T-cell (primary cell): ENCODE results near the gene SPAM1. TPM values are rescaled to one million over a fixed set of nuclear protein-coding genes. Genes with fewer than 3 reads are reported as not detected.

Experiments used
- ATAC-seq, 4 experiments: fragments of 200-7000 bp in 3 of 4; fragments of 150-1000 bp in 1 of 4; cut with Tn5 transposase; replicated peaks in 1 of 4; 1 replicate in 3 of 4; 2 replicates in 1 of 4; pipeline ENCODE4 v1.10.0; 2021; ENCODE audit warnings: moderate library complexity in 3 of 4, mild to moderate bottlenecking in 2 of 4, moderate number of reproducible peaks in 1 of 4
- CTCF ChIA-PET, 2 donors: fragments of 300-600 bp; sonication (Branson Sonifier 250); formaldehyde crosslinking; loops; one replicate each; lab custom pipeline; 2022; ENCODE audit warnings: antibody characterized with exemption in 2 of 2; lab: Charles Lee
- POLR2A ChIA-PET, 2 donors: fragments of 300-600 bp; sonication (Branson Sonifier 250); formaldehyde crosslinking; loops; one replicate each; lab custom pipeline; 2022; ENCODE audit warnings: antibody characterized with exemption in 2 of 2; lab: Charles Lee
- DNase-seq, 35 experiments: peaks; one replicate each; pipeline versions ENCODE4 v3.0.0 to v3.0.0-alpha.2; 2013 to 2023
- H3K27ac ChIP-seq: one replicate; pipeline ENCODE4 v1.5.1; 2013; ENCODE audit warnings: low read length
- H3K27me3 ChIP-seq, 2 experiments: replicated peaks in 1 of 2; 1 replicate in 1 of 2; 2 replicates in 1 of 2; pipeline versions ENCODE4 v1.6.1 to v1.7.0; 2013; ENCODE audit warnings: low read length in 1 of 2, mixed read lengths in 1 of 2; ENCODE audit not compliant: control insufficient read depth in 2 of 2, insufficient read depth in 2 of 2; ENCODE audit errors: extremely low read depth in 1 of 2
- H3K36me3 ChIP-seq, 2 donors: 1 replicate in 1 of 2; 2 replicates in 1 of 2; pipeline versions ENCODE4 v1.6.1 to v1.7.0; 2013; ENCODE audit warnings: low read length in 1 of 2; ENCODE audit not compliant: control insufficient read depth in 2 of 2, insufficient read depth in 1 of 2; ENCODE audit errors: extremely low read depth in 1 of 2
- H3K4me1 ChIP-seq, 2 experiments: 1 replicate in 1 of 2; 2 replicates in 1 of 2; pipeline versions ENCODE4 v1.6.1 to v1.7.0; 2013; ENCODE audit warnings: low read length in 2 of 2, mixed read lengths in 1 of 2; ENCODE audit not compliant: insufficient read depth in 2 of 2, control insufficient read depth in 1 of 2; ENCODE audit errors: extremely low read depth in 1 of 2
- H3K4me3 ChIP-seq, 2 donors: 1 replicate in 1 of 2; 2 replicates in 1 of 2; pipeline versions ENCODE4 v1.5.1 to v1.7.0; 2013; ENCODE audit warnings: mild to moderate bottlenecking in 2 of 2, low read length in 1 of 2, moderate library complexity in 1 of 2; ENCODE audit not compliant: control insufficient read depth in 1 of 2; ENCODE audit errors: extremely low read depth in 1 of 2
- H3K9me3 ChIP-seq: 2 replicates; pipeline ENCODE4 v1.7.0; 2013
- H3K27ac Mint-ChIP-seq, 2 donors: one replicate each; pipeline ENCODE4 v1.8.0; 2020 to 2021; ENCODE audit warnings: mild to moderate bottlenecking in 2 of 2, mixed read lengths in 2 of 2
- H3K27me3 Mint-ChIP-seq, 2 donors: one replicate each; pipeline ENCODE4 v1.8.0; 2021 to 2022; ENCODE audit warnings: mixed read lengths in 2 of 2
- H3K36me3 Mint-ChIP-seq: one replicate; pipeline ENCODE4 v1.8.0; 2021; ENCODE audit warnings: mixed read lengths
- H3K4me1 Mint-ChIP-seq, 3 donors: one replicate each; pipeline ENCODE4 v1.8.0; 2020 to 2022; ENCODE audit warnings: mixed read lengths in 3 of 3, mild to moderate bottlenecking in 1 of 3
- H3K4me3 Mint-ChIP-seq, 3 donors: one replicate each; pipeline ENCODE4 v1.8.0; 2020 to 2022; ENCODE audit warnings: mild to moderate bottlenecking in 3 of 3, mixed read lengths in 3 of 3, moderate library complexity in 3 of 3
- H3K9me3 Mint-ChIP-seq, 3 donors: one replicate each; pipeline ENCODE4 v1.8.0; 2020 to 2022; ENCODE audit warnings: mixed read lengths in 3 of 3
- WGBS: methylation state at CpG from one replicate; pipeline ENCODE4 v1.1.5; 2013; ENCODE audit warnings: missing lambda C conversion rate; ENCODE audit not compliant: insufficient coverage; 5-methylcytosine and 5-hydroxymethylcytosine counted together
- total RNA-seq, 35 experiments: library from RNA in 6 of 35; stranded (reverse) in 6 of 35; fragments of 120-200 nt in 1 of 35; gene quantifications; one replicate each; pipeline versions ENCODE4 v1.2.1 to v1.2.4 and lab custom pipeline; 2013 to 2026

SPAM1 gene
- total RNA-seq, 5 donors from 2014 or later (not counting 1 experiment from before 2014, with no cell fraction given): not detected

- Mint-ChIP-seq H3K36me3 (no peaks in the 10 kb centered on the region), H3K27me3 (peaks cover 2 to 9% of the 10 kb centered on the region in 2 donors), H3K4me3 (no peak overlapping the region), H3K27ac (no peak overlapping the region), H3K4me1 (no peaks in the 10 kb centered on the region), H3K9me3 (peaks cover 0 to 1% (median 0%) of the 10 kb centered on the region in 3 donors)
- ChIA-PET CTCF (no interaction called here), POLR2A (no interaction called here)
- DNase-seq: no peak
- H3K36me3 ChIP-seq: no peaks in the 10 kb centered on the region
- no peak overlapping the region for H3K27ac ChIP-seq
- no peak for ATAC-seq
- no peaks in the 10 kb centered on the region for H3K27me3 ChIP-seq
- H3K4me3 ChIP-seq: no peak overlapping the region
- no peaks in the 10 kb centered on the region for H3K4me1 ChIP-seq
- H3K9me3 ChIP-seq: no peaks in the 10 kb centered on the region
Observed at GRCh38 chr7:123929107-123929506, 4.1 kb downstream of the SPAM1 start.

GRCh38 chr7:123929655-123930054, 4.6 kb downstream of the SPAM1 start:
- ChIA-PET CTCF (no interaction called here), POLR2A (no interaction called here)
- DNase-seq (no peak), ATAC-seq (no peak)
- H3K27me3 Mint-ChIP-seq: peaks cover 1 to 7% of the 10 kb centered on the region in 2 donors
- H3K36me3 Mint-ChIP-seq: no peaks in the 10 kb centered on the region
- peaks cover 0 to 6% (median 0%) of the 10 kb centered on the region in 3 donors for H3K9me3 Mint-ChIP-seq
- Histone ChIP-seq H3K27ac (no peak overlapping the region), H3K27me3 (no peaks in the 10 kb centered on the region), H3K36me3 (no peaks in the 10 kb centered on the region), H3K9me3 (no peaks in the 10 kb centered on the region), H3K4me1 (no peaks in the 10 kb centered on the region), H3K4me3 (no peak overlapping the region)
- H3K4me1 Mint-ChIP-seq: no peaks in the 10 kb centered on the region
- no peak overlapping the region for H3K27ac Mint-ChIP-seq
- H3K4me3 Mint-ChIP-seq: no peak overlapping the region
- 36% methylated on average over 1 of the region's 2 CpGs for WGBS

GRCh38 chr7:123935436-123936381, 10.7 kb downstream of the SPAM1 start:
- Mint-ChIP-seq H3K9me3 (peaks cover 5 to 12% (median 5%) of the 10 kb centered on the region in 3 donors), H3K27me3 (peaks cover 0 to 5% of the 10 kb centered on the region in 2 donors)
- POLR2A ChIA-PET: no interaction called here

GRCh38 chr7:123936388-123936787, 11.3 kb downstream of the SPAM1 start:
- H3K4me3 ChIP-seq: no peak overlapping the region
- ATAC-seq (no peak), DNase-seq (no peak)
- H3K27me3 ChIP-seq: no peaks in the 10 kb centered on the region
- WGBS: no CpG with 5 or more reads among the region's 2 CpGs
- H3K9me3 Mint-ChIP-seq: peaks cover 5 to 12% (median 5%) of the 10 kb centered on the region in 3 donors
- no peak overlapping the region for H3K27ac Mint-ChIP-seq
- H3K36me3 ChIP-seq: no peaks in the 10 kb centered on the region
- ChIA-PET CTCF (no interaction called here), POLR2A (no interaction called here)
- no peak overlapping the region for H3K27ac ChIP-seq
- H3K4me3 Mint-ChIP-seq: no peak overlapping the region
- H3K4me1 Mint-ChIP-seq: no peaks in the 10 kb centered on the region
- no peaks in the 10 kb centered on the region for H3K9me3 ChIP-seq
- peaks cover 2 to 9% of the 10 kb centered on the region in 2 donors for H3K27me3 Mint-ChIP-seq
- H3K4me1 ChIP-seq: no peaks in the 10 kb centered on the region
- H3K36me3 Mint-ChIP-seq: no peaks in the 10 kb centered on the region

More at GRCh38 chr7:123935436-123936381, 10.7 kb downstream of the SPAM1 start:
- H3K4me3 Mint-ChIP-seq: no peak overlapping the region
- Histone ChIP-seq H3K4me3 (no peak overlapping the region), H3K9me3 (no peaks in the 10 kb centered on the region), H3K36me3 (no peaks in the 10 kb centered on the region), H3K4me1 (no peaks in the 10 kb centered on the region), H3K27ac (no peak overlapping the region), H3K27me3 (no peaks in the 10 kb centered on the region)
- DNase-seq (no peak), ATAC-seq (no peak)
- H3K27ac Mint-ChIP-seq: no peak overlapping the region
- no peaks in the 10 kb centered on the region for H3K4me1 Mint-ChIP-seq
- no CpG with 5 or more reads among the region's 1 CpG for WGBS
- H3K36me3 Mint-ChIP-seq: no peaks in the 10 kb centered on the region
- CTCF ChIA-PET: no interaction called here

GRCh38 chr7:123939784-123940183, 14.7 kb downstream of the SPAM1 start:
- ChIA-PET CTCF (no interaction called here), POLR2A (interaction anchor here in 1 of 2 donors (0.7 kb wide), 1 partner anchor 24 kb away, joined by 3 read pairs; no protein-coding TSS in a partner anchor)
- Histone ChIP-seq H3K9me3 (no peaks in the 10 kb centered on the region), H3K27me3 (no peaks in the 10 kb centered on the region), H3K27ac (no peak overlapping the region), H3K36me3 (no peaks in the 10 kb centered on the region), H3K4me1 (no peaks in the 10 kb centered on the region), H3K4me3 (no peak overlapping the region)
- Mint-ChIP-seq H3K4me3 (no peak overlapping the region), H3K9me3 (peaks cover 5 to 6% (median 5%) of the 10 kb centered on the region in 3 donors), H3K4me1 (no peaks in the 10 kb centered on the region), H3K36me3 (no peaks in the 10 kb centered on the region), H3K27me3 (peaks cover 2 to 10% of the 10 kb centered on the region in 2 donors), H3K27ac (no peak overlapping the region)
- ATAC-seq: no peak
- WGBS: no CpG with 5 or more reads among the region's 3 CpGs
- DNase-seq: no peak

GRCh38 chr7:123941391-123942180, 16.5 kb downstream of the SPAM1 start:
- Mint-ChIP-seq H3K9me3 (no peaks in the 10 kb centered on the region), H3K27ac (no peak overlapping the region), H3K4me3 (no peak overlapping the region), H3K36me3 (no peaks in the 10 kb centered on the region), H3K4me1 (no peaks in the 10 kb centered on the region), H3K27me3 (peaks cover 2 to 10% of the 10 kb centered on the region in 2 donors)
- ATAC-seq: no peak
- H3K9me3 ChIP-seq: no peaks in the 10 kb centered on the region
- H3K27me3 ChIP-seq: no peaks in the 10 kb centered on the region
- WGBS: no CpG with 5 or more reads among the region's 3 CpGs
- ChIA-PET CTCF (interaction anchor here in 1 of 2 donors (0.6 kb wide), 1 partner anchor 274 kb away, joined by 3 read pairs; no protein-coding TSS in a partner anchor), POLR2A (no interaction called here)
- no peak overlapping the region for H3K4me3 ChIP-seq
- H3K36me3 ChIP-seq: no peaks in the 10 kb centered on the region
- no peak for DNase-seq
- H3K27ac ChIP-seq: no peak overlapping the region
- H3K4me1 ChIP-seq: no peaks in the 10 kb centered on the region
